Measurements from ENCODE around the gene CEP350. TPM values are rescaled to one million over a fixed set of nuclear protein-coding genes. Genes with fewer than 3 reads are reported as not detected.

CEP350 gene
- total and polyA plus RNA-seq, 2 of the 13 experiments (the other 11 are each of a cell fraction or from before 2014, with no cell fraction given), result 7.6 to 35.9 TPM

DNA sequence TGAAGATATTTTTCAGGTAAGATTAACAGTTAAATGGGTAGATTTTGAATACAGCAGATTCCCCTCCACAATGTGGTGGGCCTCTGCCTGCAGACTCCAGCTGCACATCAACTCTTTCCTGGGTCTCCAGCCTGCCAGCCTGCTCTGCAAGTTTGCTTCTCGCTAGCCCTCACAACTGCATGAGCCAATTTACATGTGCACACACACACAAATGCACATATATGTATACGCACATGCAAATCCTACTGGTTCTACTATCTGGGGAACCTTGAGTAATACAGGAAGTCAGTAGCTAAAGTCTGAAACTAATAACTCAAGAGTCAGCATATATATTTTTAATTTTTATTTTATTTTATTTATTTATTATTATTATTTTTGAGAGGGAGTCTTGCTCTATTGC is 165.2 kb downstream of the CEP350 start (continued):
- TF ChIP-seq ZNF766 (CRISPR knock-in tag; IDR thresholded peaks at IDR 0.05; ENCODE audit: borderline replicate concordance) (no peak), ZNF709 (CRISPR knock-in tag; IDR thresholded peaks at IDR 0.05) (no peak), ZNF615 (CRISPR knock-in tag; IDR thresholded peaks at IDR 0.05; ENCODE audit: borderline replicate concordance) (no peak)

DNA sequence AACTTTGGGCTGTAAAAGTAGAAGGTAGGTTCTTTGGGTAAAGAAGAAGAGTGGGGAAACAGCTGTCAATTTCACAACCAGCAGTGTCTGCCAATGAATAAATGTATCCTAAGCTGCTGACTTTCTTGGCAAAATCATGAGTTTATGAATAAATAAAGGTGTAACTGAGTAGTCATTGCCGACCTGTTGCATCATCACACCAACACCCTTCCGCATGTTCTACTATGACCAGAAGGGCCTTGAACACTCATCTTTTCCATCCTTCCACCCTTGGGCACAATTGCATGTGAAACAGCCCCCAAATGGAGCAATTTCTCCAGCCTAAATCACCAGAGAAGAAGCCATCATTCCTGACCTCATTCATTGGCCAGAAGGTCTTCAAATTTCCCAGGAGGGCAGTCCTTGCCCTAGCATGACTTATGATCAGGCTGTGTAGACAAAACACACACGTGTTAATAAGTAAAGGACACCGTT is 168.9 kb downstream of the CEP350 start:
- POLR2A ChIA-PET, result no interaction called here
- no peak overlapping the region for H2AFZ ChIP-seq (ENCODE audit: low read length)
- no peaks in the 10 kb centered on the region for H3K9me3 ChIP-seq (ENCODE audit: low read length)
- peaks cover 15% of the 10 kb centered on the region for H3K4me1 ChIP-seq (ENCODE audit: insufficient read depth, low read length)
- no peak overlapping the region for H3K4me3 ChIP-seq (replicated peaks in 1 of 3; ENCODE audit: insufficient read depth in 1 of 3, low read depth in 2 of 3, low read length in 3 of 3)
- no peaks in the 10 kb centered on the region for H3K79me2 ChIP-seq (ENCODE audit: insufficient read depth, low read length)
- ATAC-seq, result no peak
- no TSS peak for BruUV-seq (replicated peaks)
- no peak overlapping the region for H3K27ac ChIP-seq (ENCODE audit: extremely low read length, insufficient read depth, low read length)
- in situ Hi-C loops (cut with HindIII; ENCODE audit: extremely low pct_ligation_motif_present, low pct_unique_long_range_greater_than_20kb), result no loop called here
- intact Hi-C loops (cut with micrococcal nuclease; ENCODE audit: unreplicated experiment), result no loop called here
- no peak for DNase-seq (ENCODE audit: low spot score)
- CTCF ChIA-PET (ENCODE audit: low intra/inter-chr PET ratio, low total read pairs), result no interaction called here
- no peaks in the 10 kb centered on the region for H3K36me3 ChIP-seq (replicated peaks in 1 of 2; ENCODE audit: control insufficient read depth in 1 of 2, insufficient read depth in 2 of 2, low read length in 2 of 2)
- H3K9ac ChIP-seq (ENCODE audit: insufficient read depth, low read depth, low read length), result no peak overlapping the region
- FAIRE-seq, result no peak
- H3K27me3 ChIP-seq (ENCODE audit: control insufficient read depth in 1 of 2, insufficient read depth in 2 of 2, low read length in 2 of 2), result no peaks in the 10 kb centered on the region; a peak in 2 of 5 replicates
- H3K4me2 ChIP-seq (ENCODE audit: low read depth, low read length), result peak overlapping the region; percentile 19; the same call in 1 of the 2 replicates
- 17% methylated on average over 4 of the region's 4 CpGs for WGBS (ENCODE audit: low lambda C conversion rate)
- no peaks in the 10 kb centered on the region for H4K20me1 ChIP-seq (ENCODE audit: insufficient read depth, low read length)
- TF ChIP-seq ATF7 (IDR thresholded peaks at IDR 0.05) (peak; percentile 14; the same call in 1 of the 2 replicates), ATF7 (CRISPR knock-in tag; IDR thresholded peaks at IDR 0.05) (no peak), ZNF329 (CRISPR knock-in tag; IDR thresholded peaks at IDR 0.05; ENCODE audit: low read depth) (no peak), ZNF180 (CRISPR knock-in tag; IDR thresholded peaks at IDR 0.05; ENCODE audit: borderline replicate concordance, low read depth) (no peak), MED8 (CRISPR knock-in tag; IDR thresholded peaks at IDR 0.05; ENCODE audit: insufficient replicate concordance) (no peak), NFE2L2 (IDR thresholded peaks at IDR 0.05; ENCODE audit: low read length) (no peak), HNRNPUL1 (IDR thresholded peaks at IDR 0.05; ENCODE audit: low read depth, low read length) (no peak), NFYC (CRISPR knock-in tag; IDR thresholded peaks at IDR 0.05) (no peak), HHEX (CRISPR knock-in tag; IDR thresholded peaks at IDR 0.05) (no peak), CEBPB (IDR thresholded peaks at IDR 0.05; ENCODE audit: borderline replicate concordance, low read depth, low read length) (peak; percentile 84), MYNN (CRISPR knock-in tag; IDR thresholded peaks at IDR 0.05; ENCODE audit: low read depth) (no peak), ZFP90 (CRISPR knock-in tag; IDR thresholded peaks at IDR 0.05; ENCODE audit: borderline replicate concordance) (no peak), KDM6A (CRISPR knock-in tag; IDR thresholded peaks at IDR 0.05; ENCODE audit: low read depth) (no peak), CEBPG (CRISPR knock-in tag; IDR thresholded peaks at IDR 0.05) (peak; percentile 34), SMARCE1 (IDR thresholded peaks at IDR 0.05; ENCODE audit: borderline replicate concordance) (no peak), KMT2B (CRISPR knock-in tag; IDR thresholded peaks at IDR 0.05) (no peak), MTF2 (CRISPR knock-in tag; IDR thresholded peaks at IDR 0.05; ENCODE audit: borderline replicate concordance) (no peak), ATF1 (CRISPR knock-in tag; IDR thresholded peaks at IDR 0.05) (no peak)
- TF ChIP-seq, protein P1, sequence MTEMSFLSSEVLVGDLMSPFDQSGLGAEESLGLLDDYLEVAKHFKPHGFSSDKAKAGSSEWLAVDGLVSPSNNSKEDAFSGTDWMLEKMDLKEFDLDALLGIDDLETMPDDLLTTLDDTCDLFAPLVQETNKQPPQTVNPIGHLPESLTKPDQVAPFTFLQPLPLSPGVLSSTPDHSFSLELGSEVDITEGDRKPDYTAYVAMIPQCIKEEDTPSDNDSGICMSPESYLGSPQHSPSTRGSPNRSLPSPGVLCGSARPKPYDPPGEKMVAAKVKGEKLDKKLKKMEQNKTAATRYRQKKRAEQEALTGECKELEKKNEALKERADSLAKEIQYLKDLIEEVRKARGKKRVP (CRISPR knock-in tag; IDR thresholded peaks at IDR 0.05), result peak in 1 of 2 experiments; percentile 84; a peak in 2 of 4 replicates
- TF ChIP-seq, protein P2, sequence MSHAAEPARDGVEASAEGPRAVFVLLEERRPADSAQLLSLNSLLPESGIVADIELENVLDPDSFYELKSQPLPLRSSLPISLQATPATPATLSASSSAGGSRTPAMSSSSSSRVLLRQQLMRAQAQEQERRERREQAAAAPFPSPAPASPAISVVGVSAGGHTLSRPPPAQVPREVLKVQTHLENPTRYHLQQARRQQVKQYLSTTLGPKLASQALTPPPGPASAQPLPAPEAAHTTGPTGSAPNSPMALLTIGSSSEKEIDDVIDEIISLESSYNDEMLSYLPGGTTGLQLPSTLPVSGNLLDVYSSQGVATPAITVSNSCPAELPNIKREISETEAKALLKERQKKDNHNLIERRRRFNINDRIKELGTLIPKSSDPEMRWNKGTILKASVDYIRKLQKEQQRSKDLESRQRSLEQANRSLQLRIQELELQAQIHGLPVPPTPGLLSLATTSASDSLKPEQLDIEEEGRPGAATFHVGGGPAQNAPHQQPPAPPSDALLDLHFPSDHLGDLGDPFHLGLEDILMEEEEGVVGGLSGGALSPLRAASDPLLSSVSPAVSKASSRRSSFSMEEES (CRISPR knock-in tag; IDR thresholded peaks at IDR 0.05), result no peak
- TF ChIP-seq, protein P3, sequence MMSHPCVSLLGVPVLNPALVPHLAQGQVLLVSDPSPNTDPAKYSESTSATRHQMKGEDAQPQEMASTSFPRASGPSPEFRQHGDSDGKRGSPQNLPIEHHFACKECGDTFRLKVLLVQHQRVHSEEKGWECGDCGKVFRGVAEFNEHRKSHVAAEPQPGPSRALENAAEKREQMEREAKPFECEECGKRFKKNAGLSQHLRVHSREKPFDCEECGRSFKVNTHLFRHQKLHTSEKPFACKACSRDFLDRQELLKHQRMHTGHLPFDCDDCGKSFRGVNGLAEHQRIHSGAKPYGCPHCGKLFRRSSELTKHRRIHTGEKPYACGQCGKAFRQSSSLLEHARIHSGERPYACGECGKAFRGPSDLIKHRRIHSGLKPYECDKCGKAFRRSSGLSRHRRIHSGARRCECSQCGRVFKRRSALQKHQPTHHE (CRISPR knock-in tag; IDR thresholded peaks at IDR 0.05; ENCODE audit: borderline replicate concordance), result no peak
